Upper lobe of left lung (tissue), 4 donors: ENCODE data around the gene TMEM269.

Experiments
- CTCF ChIP-seq, 6 experiments: fragments of 450-650 bp in 4 of 6; fragments of 200-600 bp in 2 of 6; sonication (generic) in 2 of 6; IDR thresholded peaks; one replicate each; pipeline ENCODE4 v1.5.1; 2016 to 2019; ENCODE audit warnings: antibody characterized with exemption in 6 of 6
- EP300 ChIP-seq, 4 donors: sonication (generic); formaldehyde crosslinking; IDR thresholded peaks; one replicate each; pipeline ENCODE4 v1.5.1; 2017; ENCODE audit warnings: antibody characterized with exemption in 4 of 4, control low read depth in 2 of 4
- POLR2A ChIP-seq, 4 donors: fragments of 450-650 bp; IDR thresholded peaks; one replicate each; pipeline ENCODE4 v1.5.1; 2016 to 2017; ENCODE audit warnings: antibody characterized with exemption in 4 of 4, mild to moderate bottlenecking in 2 of 4
- POLR2AphosphoS5 ChIP-seq, 2 donors: sonication (generic); formaldehyde crosslinking; IDR thresholded peaks; one replicate each; pipeline ENCODE4 v1.5.1; 2017; ENCODE audit warnings: antibody characterized with exemption in 2 of 2

GRCh38 chr1:42767510-42768000 is 17.2 kb upstream of the TMEM269 start:
- no peak for TF ChIP-seq CTCF (IDR thresholded peaks at IDR 0.05)
- no peak for TF ChIP-seq EP300 (IDR thresholded peaks at IDR 0.05)
- TF ChIP-seq POLR2AphosphoS5 (IDR thresholded peaks at IDR 0.05), result no peak
- TF ChIP-seq POLR2A (IDR thresholded peaks at IDR 0.05), result no peak
